ENCODE measurements around the gene SSTR4.
"Not testable (repeated sequence)": the region's sequence is repeated elsewhere in the genome, so short reads cannot be mapped to it uniquely, and the experiment has no call there.

SSTR4 gene

GRCh38 chr20:23034721-23035671 is at the start of gene SSTR4:
SSTR4 (plus strand) TSS chr20:23035312; CDS start chr20:23035484, 172 bp downstream.
- no peak for DNase-seq (ENCODE audit: low read depth in 2 of 2)

- no peak for DNase-seq (ENCODE audit: low read depth in 2 of 2)
Measured at GRCh38 chr20:22986601-22987000, 48.5 kb upstream of the SSTR4 start.

- not testable (repeated sequence) for DNase-seq (ENCODE audit: low read depth in 2 of 2)
Measured at GRCh38 chr20:22991424-22991823, 43.7 kb upstream of the SSTR4 start.

GRCh38 chr20:22993823-22994222 is 41.3 kb upstream of the SSTR4 start:
- no peak for DNase-seq (ENCODE audit: low read depth in 2 of 2)

- no peak for DNase-seq (ENCODE audit: low read depth in 2 of 2)
Measured at GRCh38 chr20:22995923-22996322, 39.2 kb upstream of the SSTR4 start.

GRCh38 chr20:22998476-22998875 is 36.6 kb upstream of the SSTR4 start:
- no peak for DNase-seq (ENCODE audit: low read depth in 2 of 2)

GRCh38 chr20:22999756-23000155 is 35.4 kb upstream of the SSTR4 start:
- DNase-seq (ENCODE audit: low read depth in 2 of 2), result no peak

- DNase-seq (ENCODE audit: low read depth in 2 of 2), result no peak
Measured at GRCh38 chr20:23000232-23000947, 34.7 kb upstream of the SSTR4 start.

GRCh38 chr20:23002276-23002675 is 32.8 kb upstream of the SSTR4 start:
- no peak for DNase-seq (ENCODE audit: low read depth in 2 of 2)

- DNase-seq (ENCODE audit: low read depth in 2 of 2), result no peak
Measured at GRCh38 chr20:23003077-23003635, 32.0 kb upstream of the SSTR4 start.

- DNase-seq (ENCODE audit: low read depth in 2 of 2), result no peak
Measured at GRCh38 chr20:23003881-23004460, 31.1 kb upstream of the SSTR4 start.

- DNase-seq (ENCODE audit: low read depth in 2 of 2), result no peak
Measured at GRCh38 chr20:23005776-23006175, 29.3 kb upstream of the SSTR4 start.

GRCh38 chr20:23007462-23007861 is 27.6 kb upstream of the SSTR4 start:
- no peak for DNase-seq (ENCODE audit: low read depth in 2 of 2)

GRCh38 chr20:23007886-23008655 is 27.0 kb upstream of the SSTR4 start:
- DNase-seq (ENCODE audit: low read depth in 2 of 2), result no peak

- DNase-seq (ENCODE audit: low read depth in 2 of 2), result no peak
Measured at GRCh38 chr20:23008667-23009066, 26.4 kb upstream of the SSTR4 start.

- no peak for DNase-seq (ENCODE audit: low read depth in 2 of 2)
Measured at GRCh38 chr20:23009636-23010035, 25.5 kb upstream of the SSTR4 start.

GRCh38 chr20:23010096-23010495 is 25.0 kb upstream of the SSTR4 start:
- no peak for DNase-seq (ENCODE audit: low read depth in 2 of 2)

GRCh38 chr20:23011008-23011721 is 23.9 kb upstream of the SSTR4 start:
- DNase-seq (ENCODE audit: low read depth in 2 of 2), result no peak

- no peak for DNase-seq (ENCODE audit: low read depth in 2 of 2)
Measured at GRCh38 chr20:23013429-23013828, 21.7 kb upstream of the SSTR4 start.

- DNase-seq (ENCODE audit: low read depth in 2 of 2), result no peak
Measured at GRCh38 chr20:23017516-23017915, 17.6 kb upstream of the SSTR4 start.

GRCh38 chr20:23018432-23018831 is 16.7 kb upstream of the SSTR4 start:
- no peak for DNase-seq (ENCODE audit: low read depth in 2 of 2)

Data from stimulated activated CD4-positive, alpha-beta T cell treated with anti-CD3 and anti-CD28 coated beads, Interleukin-1b, Interleukin-23, amount 100 ng/mL, for 4 hours (primary cell).